GM13976 (cell line): ENCODE results near the gene SLC8A1.

Experiments
- DNase-seq: peaks from one replicate; pipeline ENCODE4 v3.0.0; 2012; ENCODE audit warnings: low spot score
- in situ Hi-C: fragments of 300-500 bp; cut with MboI; formaldehyde crosslinking; loops from one replicate; pipeline ENCODE4 v1.12.0; 2022; ENCODE audit warnings: low sequenced_read_pairs, mixed read lengths, inconsistent platforms; ENCODE audit not compliant: unreplicated experiment
- TF ChIP-seq, protein P1 (sequence below): IDR thresholded peaks from 2 replicates; pipeline ENCODE4 v1.5.1; 2012; ENCODE audit warnings: borderline replicate concordance, mild to moderate bottlenecking; ENCODE audit not compliant: insufficient read depth; ENCODE audit errors: extremely low read depth, missing control alignments, control extremely low read depth

SLC8A1 gene

DNA sequence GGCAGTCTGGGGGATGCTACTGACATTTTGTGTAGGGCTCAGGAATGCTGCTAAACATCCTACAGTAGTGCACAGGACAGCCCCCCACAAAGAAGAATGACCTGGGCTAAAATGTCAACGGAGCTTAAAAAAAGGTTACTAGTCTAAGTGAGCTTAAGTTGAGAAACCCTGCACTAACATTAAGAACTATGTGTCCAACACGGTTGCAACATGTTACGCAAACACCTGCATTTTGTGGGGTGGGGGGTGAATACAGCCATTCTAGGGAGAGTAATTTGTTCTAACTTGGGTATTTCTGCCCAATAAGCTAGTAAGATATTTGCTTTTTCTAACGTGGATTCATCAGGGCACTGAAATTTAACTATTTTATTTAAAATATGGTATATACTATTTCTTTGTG, 57.9 kb downstream of the SLC8A1 start:
- TF ChIP-seq, protein P1, sequence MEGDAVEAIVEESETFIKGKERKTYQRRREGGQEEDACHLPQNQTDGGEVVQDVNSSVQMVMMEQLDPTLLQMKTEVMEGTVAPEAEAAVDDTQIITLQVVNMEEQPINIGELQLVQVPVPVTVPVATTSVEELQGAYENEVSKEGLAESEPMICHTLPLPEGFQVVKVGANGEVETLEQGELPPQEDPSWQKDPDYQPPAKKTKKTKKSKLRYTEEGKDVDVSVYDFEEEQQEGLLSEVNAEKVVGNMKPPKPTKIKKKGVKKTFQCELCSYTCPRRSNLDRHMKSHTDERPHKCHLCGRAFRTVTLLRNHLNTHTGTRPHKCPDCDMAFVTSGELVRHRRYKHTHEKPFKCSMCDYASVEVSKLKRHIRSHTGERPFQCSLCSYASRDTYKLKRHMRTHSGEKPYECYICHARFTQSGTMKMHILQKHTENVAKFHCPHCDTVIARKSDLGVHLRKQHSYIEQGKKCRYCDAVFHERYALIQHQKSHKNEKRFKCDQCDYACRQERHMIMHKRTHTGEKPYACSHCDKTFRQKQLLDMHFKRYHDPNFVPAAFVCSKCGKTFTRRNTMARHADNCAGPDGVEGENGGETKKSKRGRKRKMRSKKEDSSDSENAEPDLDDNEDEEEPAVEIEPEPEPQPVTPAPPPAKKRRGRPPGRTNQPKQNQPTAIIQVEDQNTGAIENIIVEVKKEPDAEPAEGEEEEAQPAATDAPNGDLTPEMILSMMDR: no peak
- in situ Hi-C loops: no loop called here
- DNase-seq: no peak

DNA sequence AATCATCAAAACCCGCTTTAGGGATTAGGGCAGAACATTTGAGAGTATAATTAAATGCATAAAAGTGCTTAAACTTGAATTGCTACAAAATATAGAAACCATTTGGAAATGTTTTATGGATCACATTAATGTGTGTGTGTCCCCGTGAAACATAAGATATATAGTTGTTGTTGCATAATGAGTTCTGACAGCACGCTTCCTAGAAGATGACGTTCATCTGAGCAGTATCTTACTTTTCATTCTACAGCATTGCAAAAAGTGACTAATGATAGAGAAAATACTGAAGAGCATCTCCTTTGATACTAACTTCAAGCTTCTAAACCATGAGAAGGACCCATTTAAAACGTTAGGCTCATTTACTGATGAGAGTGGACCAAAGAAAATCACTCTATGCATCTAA, 63.7 kb downstream of the SLC8A1 start:
- in situ Hi-C loops: no loop called here
- no peak for DNase-seq
- TF ChIP-seq, protein P1: no peak

GRCh38 chr2:40386177-40386576, 65.7 kb downstream of the SLC8A1 start:
- in situ Hi-C loops: no loop called here
- no peak for DNase-seq
- TF ChIP-seq, protein P1: no peak

GRCh38 chr2:40384714-40385113, 67.2 kb downstream of the SLC8A1 start:
- TF ChIP-seq, protein P1: no peak
- no peak for DNase-seq
- in situ Hi-C loops: no loop called here

DNA sequence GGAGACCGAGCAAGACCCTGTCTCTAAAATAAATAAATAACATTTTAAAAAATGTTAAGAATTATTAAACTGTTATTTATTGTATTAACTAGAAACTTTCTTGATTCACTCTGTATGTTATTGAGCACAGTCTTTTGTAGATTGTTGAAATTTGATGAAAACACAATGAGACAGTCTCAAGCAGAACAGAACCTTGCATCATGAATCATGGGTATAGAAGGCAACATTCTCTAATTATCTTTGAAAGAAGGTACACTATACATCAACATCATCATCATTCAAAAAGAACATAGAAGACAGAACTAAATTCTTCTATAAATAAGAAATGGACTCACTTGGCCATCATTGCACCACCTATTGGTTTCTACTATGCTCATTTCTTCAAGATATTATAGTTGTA, 67.7 kb downstream of the SLC8A1 start:
- in situ Hi-C loops: no loop called here
- TF ChIP-seq, protein P1: no peak
- no peak for DNase-seq

DNA sequence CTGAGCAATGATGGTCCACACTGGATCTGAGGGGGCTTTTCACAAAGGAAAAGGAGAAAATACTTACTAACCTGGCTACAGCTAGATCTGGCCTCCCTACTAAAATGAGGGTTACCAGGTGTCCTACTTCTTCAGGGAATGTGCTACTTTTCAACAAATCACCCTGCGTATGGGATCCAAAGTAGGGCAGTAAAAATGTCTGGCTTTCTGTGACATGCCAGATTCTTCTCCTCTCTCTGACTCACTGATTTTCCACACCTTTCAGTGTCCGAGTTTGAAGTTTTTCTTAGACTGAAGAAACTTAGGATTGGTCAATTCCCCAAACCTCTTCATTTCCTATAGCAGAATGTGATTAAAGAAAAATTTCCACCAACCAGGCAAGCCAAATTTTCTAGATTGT, 71.2 kb downstream of the SLC8A1 start:
- TF ChIP-seq, protein P1: no peak

DNA sequence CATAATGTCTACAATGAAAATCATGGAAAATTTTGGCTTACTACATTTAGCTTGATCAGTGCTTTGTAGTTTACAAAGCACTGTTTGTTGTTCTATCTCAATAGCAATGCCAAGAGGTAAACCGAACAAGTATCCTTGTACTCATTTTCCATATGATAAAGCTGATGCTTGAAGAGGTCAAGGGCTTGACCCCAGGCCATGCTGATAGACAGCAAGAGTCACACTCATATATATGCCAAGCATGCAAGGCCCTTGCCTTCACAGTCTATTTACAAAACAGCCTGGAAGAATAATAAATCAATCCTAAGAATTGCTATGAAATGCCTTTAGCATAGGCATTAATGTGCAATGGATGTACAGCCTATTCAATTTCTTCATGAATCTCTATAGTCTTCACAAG, 71.8 kb downstream of the SLC8A1 start:
- in situ Hi-C loops: no loop called here
- TF ChIP-seq, protein P1: no peak
- no peak for DNase-seq

More for the DNA sequence above, 71.2 kb downstream of the SLC8A1 start:
- no peak for DNase-seq
- in situ Hi-C loops: no loop called here
